Measurements from ENCODE around the gene PAK4. TPM values are rescaled to one million over a fixed set of nuclear protein-coding genes. Genes with fewer than 3 reads are reported as not detected.

The PAK4 gene
- total and polyA plus RNA-seq, 8 donors: 4.2 to 80.4 (median 24.4) TPM

- peak overlapping the region; percentile 2 to 74 (median 66) for H3K27ac ChIP-seq
- no peaks in the 10 kb centered on the region for H3K36me3 ChIP-seq
- peak overlapping the region in 3 of 4 donors; percentile 2 to 6 (median 4) for H3K4me3 ChIP-seq
- TF ChIP-seq POLR2AphosphoS5 (IDR thresholded peaks at IDR 0.05) (no peak), EP300 (IDR thresholded peaks at IDR 0.05) (no peak), CTCF (IDR thresholded peaks at IDR 0.05) (no peak), POLR2A (IDR thresholded peaks at IDR 0.05) (no peak)
- H3K27me3 ChIP-seq: no peaks in the 10 kb centered on the region
- intact Hi-C loops (cut with DNase I; ENCODE audit: low total_unique reads): no loop called here
- WGBS, 5 donors: 22 to 33% (median 30%) methylated on average over 20 to 23 of the region's 23 CpGs
- peaks cover 74 to 92% (median 86%) of the 10 kb centered on the region in 4 donors for H3K4me1 ChIP-seq
- H3K9me3 ChIP-seq: no peaks in the 10 kb centered on the region
- DNase-seq: peak; percentile 56 to 78
These were observed 8.1 kb downstream of the PAK4 start for GRCh38 chr19:39133431-39134270.

GRCh38 chr19:39135701-39136100, 10.1 kb downstream of the PAK4 start:
- TF ChIP-seq POLR2A (IDR thresholded peaks at IDR 0.05) (no peak), CTCF (IDR thresholded peaks at IDR 0.05) (no peak), POLR2AphosphoS5 (IDR thresholded peaks at IDR 0.05) (no peak), EP300 (IDR thresholded peaks at IDR 0.05) (no peak)
- Histone ChIP-seq H3K27ac (peak overlapping the region in 3 of 5 donors; percentile 13 to 67 (median 14)), H3K4me3 (no peak overlapping the region), H3K36me3 (no peaks in the 10 kb centered on the region), H3K9me3 (no peaks in the 10 kb centered on the region), H3K4me1 (peaks cover 76 to 92% (median 85%) of the 10 kb centered on the region in 4 donors), H3K27me3 (no peaks in the 10 kb centered on the region)
- 80 to 90% (median 86%) methylated on average over 13 of the region's 13 CpGs for WGBS, 5 donors
- DNase-seq: no peak
- intact Hi-C loops (cut with DNase I; ENCODE audit: low total_unique reads): no loop called here

GRCh38 chr19:39136225-39136940, 10.8 kb downstream of the PAK4 start:
- H3K27ac ChIP-seq: peak overlapping the region; percentile 24 to 67 (median 54)
- H3K9me3 ChIP-seq: no peaks in the 10 kb centered on the region
- TF ChIP-seq EP300 (IDR thresholded peaks at IDR 0.05) (no peak), POLR2AphosphoS5 (IDR thresholded peaks at IDR 0.05) (peak in 1 of 3 donors; percentile 38)
- 42 to 69% (median 46%) methylated on average over 12 of the region's 12 CpGs for WGBS, 5 donors
- H3K36me3 ChIP-seq: no peaks in the 10 kb centered on the region
- peak; percentile 51 to 76 for DNase-seq
- peaks cover 69 to 88% (median 78%) of the 10 kb centered on the region in 4 donors for H3K4me1 ChIP-seq
- no peaks in the 10 kb centered on the region for H3K27me3 ChIP-seq
- intact Hi-C loops (cut with DNase I; ENCODE audit: low total_unique reads): no loop called here
- H3K4me3 ChIP-seq: no peak overlapping the region

- no peak overlapping the region for H3K4me3 ChIP-seq
- H3K9me3 ChIP-seq: no peaks in the 10 kb centered on the region
- intact Hi-C loops (cut with DNase I; ENCODE audit: low total_unique reads): no loop called here
- DNase-seq: no peak
- peak overlapping the region; percentile 23 to 67 (median 44) for H3K27ac ChIP-seq
- no peaks in the 10 kb centered on the region for H3K36me3 ChIP-seq
- TF ChIP-seq EP300 (IDR thresholded peaks at IDR 0.05) (no peak), POLR2A (IDR thresholded peaks at IDR 0.05) (no peak), POLR2AphosphoS5 (IDR thresholded peaks at IDR 0.05) (no peak), CTCF (IDR thresholded peaks at IDR 0.05) (no peak)
- peaks cover 62 to 88% (median 74%) of the 10 kb centered on the region in 4 donors for H3K4me1 ChIP-seq
- WGBS, 5 donors: 53 to 77% (median 61%) methylated on average over 12 of the region's 12 CpGs
- H3K27me3 ChIP-seq: no peaks in the 10 kb centered on the region
These were observed 11.5 kb downstream of the PAK4 start for GRCh38 chr19:39137131-39137530.
